Body of pancreas (tissue), 4 donors: ENCODE measurements around the gene ZNF749.

ENCODE experiments used
- POLR2A ChIP-seq, 3 donors: fragments of 450-650 bp; IDR thresholded peaks; one replicate each; pipeline ENCODE4 v1.6.1; 2016; ENCODE audit warnings: antibody characterized with exemption in 3 of 3, mild to moderate bottlenecking in 2 of 3
- TF ChIP-seq, protein P1 (sequence below), 7 experiments: fragments of 450-650 bp in 4 of 7; fragments of 200-600 bp in 3 of 7; sonication (generic) in 3 of 7; IDR thresholded peaks; one replicate each; pipeline ENCODE4 v1.5.1; 2016 to 2019; ENCODE audit warnings: antibody characterized with exemption in 7 of 7

- TF ChIP-seq, protein P1, sequence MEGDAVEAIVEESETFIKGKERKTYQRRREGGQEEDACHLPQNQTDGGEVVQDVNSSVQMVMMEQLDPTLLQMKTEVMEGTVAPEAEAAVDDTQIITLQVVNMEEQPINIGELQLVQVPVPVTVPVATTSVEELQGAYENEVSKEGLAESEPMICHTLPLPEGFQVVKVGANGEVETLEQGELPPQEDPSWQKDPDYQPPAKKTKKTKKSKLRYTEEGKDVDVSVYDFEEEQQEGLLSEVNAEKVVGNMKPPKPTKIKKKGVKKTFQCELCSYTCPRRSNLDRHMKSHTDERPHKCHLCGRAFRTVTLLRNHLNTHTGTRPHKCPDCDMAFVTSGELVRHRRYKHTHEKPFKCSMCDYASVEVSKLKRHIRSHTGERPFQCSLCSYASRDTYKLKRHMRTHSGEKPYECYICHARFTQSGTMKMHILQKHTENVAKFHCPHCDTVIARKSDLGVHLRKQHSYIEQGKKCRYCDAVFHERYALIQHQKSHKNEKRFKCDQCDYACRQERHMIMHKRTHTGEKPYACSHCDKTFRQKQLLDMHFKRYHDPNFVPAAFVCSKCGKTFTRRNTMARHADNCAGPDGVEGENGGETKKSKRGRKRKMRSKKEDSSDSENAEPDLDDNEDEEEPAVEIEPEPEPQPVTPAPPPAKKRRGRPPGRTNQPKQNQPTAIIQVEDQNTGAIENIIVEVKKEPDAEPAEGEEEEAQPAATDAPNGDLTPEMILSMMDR (IDR thresholded peaks at IDR 0.05): no peak
- TF ChIP-seq POLR2A (IDR thresholded peaks at IDR 0.05): peak in 2 of 3 donors; percentile 44 to 49
These were observed at the start of gene ZNF749 for GRCh38 chr19:57435062-57435978.
